CD1c-positive myeloid dendritic cell (primary cell): ENCODE results near the gene CCNJL.
"Not testable (repeated sequence)": the region's sequence is repeated elsewhere in the genome, so short reads cannot be mapped to it uniquely, and the experiment has no call there.

Experiments used
- DNase-seq: peaks from one replicate; pipeline ENCODE4 v3.0.0-alpha.2; 2016; ENCODE audit errors: extremely low spot score

The CCNJL gene

DNA sequence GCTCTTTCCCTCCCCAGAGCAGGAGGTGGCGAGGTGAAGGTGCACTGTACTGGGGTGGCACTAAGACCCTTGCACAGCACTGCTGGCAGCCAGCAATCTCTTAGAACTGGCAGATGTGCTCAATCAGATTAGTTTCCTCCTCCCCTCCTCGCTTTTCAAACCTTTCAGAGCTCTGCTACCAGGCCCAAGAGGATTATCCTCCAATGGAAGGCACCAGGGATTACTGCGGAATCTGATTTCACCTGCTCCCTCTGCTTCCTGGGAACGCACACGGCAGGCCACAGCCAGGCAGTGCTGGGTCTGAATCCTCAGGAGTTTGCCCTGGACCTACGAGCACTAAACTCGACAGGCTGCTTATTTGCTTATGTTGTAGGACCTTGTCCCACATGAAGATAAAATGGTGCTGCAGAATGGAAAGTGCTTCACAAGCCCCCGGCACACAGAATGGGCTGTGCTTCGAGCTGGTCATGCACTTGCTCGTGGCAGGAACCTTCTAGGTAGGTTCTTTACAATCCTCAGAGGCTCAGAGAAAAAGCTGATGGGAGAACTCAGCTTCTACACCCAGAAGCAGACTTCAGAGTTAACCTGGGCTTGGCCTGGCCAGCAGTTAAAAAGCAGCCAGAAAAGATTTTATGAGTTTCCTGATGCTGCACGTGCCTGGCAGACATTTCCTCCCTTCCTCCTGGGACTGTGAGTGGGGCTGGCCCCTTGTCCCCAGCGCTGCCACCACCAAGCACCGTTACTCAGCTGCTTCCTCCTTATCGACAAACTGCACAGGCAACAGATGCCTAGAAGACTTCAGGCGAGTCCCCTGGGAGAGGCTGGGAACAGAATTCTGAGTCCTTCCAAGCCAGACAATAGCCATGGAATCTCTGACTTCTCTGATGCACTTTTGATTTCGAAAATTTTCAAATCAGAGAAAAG lies 50.0 kb downstream of the CCNJL start:
- DNase-seq: no peak

DNA sequence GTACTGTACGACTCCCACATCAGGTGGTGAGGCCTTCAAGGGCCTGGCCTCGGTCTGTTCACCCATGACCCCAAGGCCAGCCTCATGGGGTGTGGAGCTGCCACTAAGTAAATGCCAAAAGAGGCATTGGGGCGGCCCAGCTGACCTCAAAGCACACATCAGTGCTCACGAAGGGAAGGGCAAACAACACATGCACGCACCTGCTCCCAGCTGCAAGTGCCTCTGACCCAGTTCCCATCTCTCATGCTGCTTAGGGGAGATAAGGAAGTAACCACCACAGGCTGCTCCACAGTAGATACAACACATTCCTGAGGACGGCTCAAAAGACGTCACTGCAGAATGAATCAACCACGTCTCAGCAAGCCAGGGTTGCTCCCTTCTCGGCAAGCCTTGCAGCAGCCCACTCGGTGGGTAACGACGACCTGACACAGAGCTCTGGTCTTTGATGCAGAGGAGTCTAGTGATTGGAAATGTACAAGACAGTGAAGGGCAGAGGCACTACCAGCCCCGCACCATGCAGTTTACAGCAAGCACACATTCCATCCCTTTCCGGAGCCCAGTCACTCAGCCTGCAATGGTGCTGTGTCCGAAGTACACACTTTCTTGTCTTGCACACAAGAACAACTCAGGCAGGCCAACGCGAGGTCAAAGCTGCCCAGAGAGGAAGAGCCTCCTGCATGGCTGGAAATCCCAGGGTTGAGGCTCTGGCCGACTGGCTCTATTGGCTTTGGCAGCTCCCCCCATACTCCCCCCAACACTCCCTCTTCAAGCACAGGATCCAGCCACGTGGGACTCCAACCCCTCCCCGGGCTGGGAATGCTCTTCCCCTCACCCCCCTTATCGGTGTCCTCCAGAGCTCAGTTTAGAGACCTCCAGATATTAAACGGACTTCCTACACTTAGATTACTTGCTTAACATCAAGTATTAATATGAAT lies 51.2 kb downstream of the CCNJL start:
- DNase-seq: peak; percentile 66

DNA sequence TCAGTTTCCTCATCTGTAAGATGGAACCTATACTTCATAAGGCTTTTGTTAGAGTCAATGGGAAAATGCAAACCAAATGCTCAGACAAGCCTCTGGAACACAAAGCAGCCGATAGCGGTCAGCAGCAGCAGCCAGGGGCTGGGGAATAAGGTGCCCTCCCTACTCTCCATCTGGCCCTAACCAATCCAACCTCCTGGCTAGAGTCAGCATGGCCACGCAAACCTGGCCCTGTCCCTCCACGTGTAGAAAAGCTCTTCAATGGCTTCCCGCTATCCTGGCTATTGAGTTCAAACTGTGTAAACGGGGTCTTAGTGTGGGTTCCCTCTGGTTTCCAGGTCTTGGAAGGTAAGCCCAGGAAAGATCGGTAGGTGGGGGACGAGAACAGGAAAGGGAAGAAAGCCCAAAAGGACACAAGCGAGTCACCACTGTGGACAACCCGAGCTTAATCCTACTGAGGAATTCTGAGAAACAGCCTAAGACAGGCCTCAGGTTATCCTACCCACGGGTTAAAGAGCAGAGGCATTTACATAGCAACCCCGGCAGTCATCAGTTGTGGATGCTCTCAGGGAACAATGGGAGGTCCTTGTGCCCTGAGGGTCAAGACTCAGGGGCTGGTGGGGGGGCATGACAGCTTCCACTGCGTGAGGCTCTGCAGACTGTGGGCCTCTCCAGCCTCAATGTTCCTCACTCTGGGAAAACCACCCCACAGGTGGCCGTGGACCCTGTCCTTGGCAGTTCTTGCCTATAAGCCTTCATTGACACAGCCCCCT lies 52.2 kb downstream of the CCNJL start:
- no peak for DNase-seq

DNA sequence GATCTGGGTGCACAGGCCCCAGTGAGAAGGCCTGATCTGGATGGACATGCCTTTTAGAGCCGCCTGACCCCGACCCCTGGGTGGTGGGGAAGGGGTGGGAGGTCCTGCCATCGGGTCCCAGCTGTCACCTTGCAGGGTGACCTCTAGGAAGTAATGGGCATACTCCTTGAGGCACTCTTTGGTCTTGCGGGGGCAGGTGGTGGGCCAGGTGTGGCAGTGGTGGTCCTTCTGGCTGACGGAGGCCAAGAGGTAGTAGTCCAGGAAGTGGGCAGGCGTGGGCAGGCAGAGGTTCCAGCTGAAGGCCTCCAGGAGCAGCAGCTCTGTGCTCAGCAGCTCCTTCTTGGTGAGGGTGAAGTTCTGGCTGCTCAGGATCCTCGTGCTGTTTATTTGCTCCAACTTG lies 53.0 kb downstream of the CCNJL start:
- DNase-seq: no peak

DNA sequence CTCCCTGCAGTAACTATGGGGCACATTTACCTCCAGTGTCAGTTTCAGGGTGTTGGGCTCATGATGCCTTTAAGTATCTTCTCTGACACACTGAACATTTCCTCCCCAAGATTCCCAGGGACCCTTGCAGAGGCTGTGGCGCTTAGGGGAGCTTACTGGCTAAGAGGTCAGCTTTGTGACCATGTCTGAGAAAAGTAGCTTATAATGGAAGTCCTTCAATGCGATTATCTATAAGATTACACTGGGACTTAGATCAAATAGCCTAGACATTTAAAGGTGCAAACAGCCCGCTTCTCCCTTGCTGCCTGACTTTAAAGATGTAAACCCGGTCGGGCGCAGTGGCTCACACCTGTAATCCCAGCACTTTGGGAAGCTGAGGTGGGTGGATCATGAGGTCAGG lies 57.7 kb downstream of the CCNJL start:
- no peak for DNase-seq

DNA sequence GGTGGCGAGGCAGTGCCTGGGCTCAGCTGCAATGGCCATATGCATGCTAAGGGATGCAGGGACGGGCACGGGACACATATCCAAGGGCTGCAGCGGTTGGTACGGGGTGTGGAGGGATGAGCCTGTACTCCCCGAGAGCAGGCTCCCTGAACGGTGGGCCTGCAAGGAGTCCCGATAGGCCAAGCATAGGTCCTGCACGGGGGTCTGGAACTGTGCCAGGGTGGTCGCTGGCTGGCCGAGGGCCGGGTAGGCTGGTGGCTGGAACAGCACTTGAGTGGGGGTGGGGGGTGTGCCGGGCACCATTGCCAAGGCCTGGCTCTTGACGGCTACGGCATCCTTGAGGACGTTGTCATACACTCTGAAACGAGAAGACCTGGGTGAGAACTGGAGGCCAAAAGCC lies 58.9 kb downstream of the CCNJL start:
- DNase-seq: no peak

DNA sequence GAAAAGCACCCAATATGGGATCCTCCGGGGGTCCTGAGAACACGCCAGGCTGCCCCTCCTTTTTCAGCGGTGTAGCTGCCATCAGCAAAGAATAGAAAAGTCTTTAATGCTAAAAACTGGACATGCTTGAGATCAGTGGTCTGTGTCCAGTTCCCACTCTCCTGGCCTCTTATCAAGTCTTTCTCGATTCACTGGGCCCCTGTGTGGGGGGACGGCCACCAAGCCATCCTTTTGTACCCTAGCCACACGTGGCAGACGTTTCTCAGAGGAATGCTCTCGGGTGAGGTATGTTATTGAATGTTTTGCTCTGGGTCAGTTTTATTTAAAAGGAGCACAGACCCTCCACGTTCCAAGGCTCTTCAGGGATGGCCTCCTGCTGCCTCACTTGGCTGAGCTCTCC lies 59.4 kb downstream of the CCNJL start:
- no peak for DNase-seq

DNA sequence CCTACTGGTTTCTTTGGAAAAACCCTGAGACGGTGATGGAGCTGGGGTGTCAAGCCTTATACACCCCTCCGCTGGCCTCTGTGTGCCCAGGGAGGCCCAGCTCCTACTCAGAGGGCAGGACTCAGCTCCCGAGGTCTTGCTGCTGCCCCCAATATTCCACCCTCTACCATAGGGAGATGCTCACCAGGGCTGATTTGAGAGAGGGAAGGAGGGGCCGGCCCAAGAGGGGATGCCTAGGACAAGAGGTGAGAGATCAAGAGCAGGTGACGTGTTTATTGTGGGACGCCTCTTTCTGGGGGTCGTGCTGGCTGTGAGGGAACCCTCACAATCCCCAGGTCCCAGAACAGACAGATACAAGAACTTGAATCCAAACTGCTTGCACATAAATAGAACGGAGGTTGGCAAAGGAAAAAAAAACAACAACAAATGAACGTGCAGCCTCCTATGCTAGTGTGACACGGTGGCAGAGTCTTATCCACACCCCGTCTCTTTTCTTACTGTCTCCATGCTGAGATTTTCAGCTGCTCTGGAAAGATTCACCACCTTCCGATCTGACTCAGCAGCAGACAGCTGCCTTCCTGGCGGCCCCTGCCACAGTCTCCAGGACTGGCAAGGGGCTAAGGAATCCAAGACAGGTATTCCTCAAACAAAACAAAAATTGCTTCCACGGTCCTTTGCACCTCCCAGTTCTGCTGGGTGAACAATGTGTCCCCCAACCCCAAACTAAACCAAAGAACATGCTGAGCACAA lies 60.8 kb downstream of the CCNJL start:
- DNase-seq: no peak

DNA sequence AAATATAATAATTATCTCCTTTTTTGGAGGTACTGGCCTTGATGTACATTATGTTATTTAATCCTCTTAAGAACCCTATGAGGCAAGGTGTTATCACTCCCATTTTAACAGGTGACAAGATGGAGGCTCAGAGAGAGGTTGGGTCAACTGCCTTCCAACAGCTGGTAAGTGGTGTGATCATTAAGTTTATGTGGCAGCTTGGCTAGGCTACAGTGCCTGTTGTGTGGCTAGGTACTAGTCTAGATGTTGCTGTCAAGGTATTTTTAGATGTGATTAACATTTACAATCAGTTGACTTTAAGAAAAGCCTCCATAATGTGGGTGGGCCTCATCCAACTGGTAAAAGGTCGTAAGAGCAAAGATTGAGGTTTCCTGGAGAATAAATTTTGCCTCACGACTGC lies 61.5 kb downstream of the CCNJL start:
- DNase-seq: no peak

DNA sequence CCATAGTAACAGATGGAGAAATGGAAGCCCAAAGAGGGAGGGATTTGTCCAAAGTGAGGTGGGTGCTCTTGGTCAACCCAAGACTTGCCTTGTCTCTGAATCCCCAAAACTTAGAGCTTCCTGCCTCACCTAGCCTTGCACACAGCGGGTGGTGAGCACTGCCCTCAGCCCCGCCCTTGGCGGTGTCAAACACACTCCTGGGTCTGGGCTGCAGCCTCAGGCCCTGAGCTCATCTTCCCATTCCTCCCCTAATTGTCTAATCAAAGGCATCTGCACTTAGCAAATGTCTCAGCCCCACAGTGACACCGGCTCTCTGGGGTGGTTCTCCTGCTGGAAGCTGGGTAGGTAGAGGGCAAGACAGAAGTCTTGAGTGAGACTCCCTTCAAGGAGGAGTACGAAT lies 62.1 kb downstream of the CCNJL start:
- no peak for DNase-seq

DNA sequence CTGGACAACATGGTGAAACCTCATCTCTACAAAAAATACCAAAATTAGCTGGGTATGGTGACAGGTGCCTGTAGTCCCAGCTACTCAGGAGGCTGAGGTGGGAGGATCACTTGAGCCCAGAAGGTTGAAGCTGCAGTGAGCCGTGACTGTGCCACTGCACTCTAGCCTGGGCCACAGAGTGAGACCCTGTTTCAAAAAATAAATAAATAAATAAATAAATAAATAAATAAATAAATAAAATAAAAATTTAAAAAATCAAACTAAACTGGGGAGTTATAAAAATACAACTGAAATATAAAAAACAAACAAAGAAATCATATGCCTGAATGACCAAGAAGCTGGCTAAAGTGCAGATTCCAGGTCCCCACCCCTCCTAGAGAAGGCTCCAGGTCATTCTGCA lies 62.8 kb downstream of the CCNJL start:
- not testable (repeated sequence) for DNase-seq

DNA sequence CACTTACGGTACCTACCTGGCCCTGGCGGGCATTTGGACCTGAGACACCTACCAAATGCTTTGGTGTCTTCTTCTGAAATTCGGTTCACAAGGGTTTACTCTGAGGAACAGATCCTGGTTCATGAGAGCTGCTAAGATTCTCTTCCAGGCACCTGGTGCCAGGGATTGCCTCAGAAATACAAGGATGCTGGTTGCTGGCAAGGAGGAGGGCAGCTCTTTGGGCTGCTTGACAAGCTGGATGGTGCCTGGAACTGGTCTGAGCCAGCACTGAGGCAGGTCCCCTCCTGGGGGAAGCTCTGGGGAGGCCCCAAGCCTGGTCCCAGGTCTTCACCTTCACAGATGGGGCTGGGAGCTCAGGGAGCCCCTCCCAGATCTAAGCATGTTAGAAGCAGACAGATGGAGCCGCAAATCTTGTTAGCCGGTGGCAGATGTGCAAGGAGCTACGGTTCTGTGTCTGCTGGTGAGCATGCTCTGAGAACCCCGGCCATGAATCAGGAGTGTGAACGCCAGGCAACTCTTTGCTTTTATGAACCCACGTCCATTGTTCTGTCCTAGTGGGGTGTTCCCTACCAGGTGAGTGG lies 66.8 kb downstream of the CCNJL start:
- DNase-seq: no peak

DNA sequence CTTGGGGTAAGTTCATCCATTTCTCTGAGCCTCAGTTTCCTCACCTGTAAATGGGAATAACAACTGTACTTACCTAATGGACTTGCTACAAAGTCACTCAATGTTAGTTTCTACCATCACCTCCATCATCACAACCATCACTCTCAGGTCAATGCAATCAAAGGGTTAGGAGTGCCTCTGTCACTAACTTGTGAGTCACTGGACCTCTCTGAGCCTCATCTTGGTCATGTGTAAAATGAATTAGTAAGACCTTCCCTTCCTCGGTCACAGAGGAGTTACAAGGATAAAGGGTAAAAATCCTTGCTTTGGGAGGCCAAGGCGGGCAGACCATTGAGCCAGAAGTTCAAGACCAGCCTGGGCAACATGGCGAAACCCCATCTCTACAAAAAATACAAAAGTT lies 70.2 kb downstream of the CCNJL start:
- no peak for DNase-seq

DNA sequence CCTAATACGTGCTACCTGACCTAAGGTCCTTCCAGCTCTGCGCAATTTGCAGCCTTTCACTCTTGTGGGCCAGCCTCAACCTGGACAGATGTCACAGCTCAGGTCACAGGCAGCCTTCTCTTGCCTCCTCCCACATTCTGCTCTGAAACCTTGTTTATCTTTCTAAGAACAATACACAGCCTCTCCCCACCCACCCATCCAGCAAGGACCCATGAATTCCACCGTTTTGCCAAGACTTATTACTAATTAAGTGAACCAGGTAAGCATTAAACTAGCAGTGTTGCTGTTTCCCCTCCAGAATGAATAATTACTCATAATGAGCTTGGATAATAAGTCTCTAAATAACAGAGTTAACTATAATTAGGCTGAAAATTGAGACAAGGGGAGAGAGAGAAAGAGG lies 72.0 kb downstream of the CCNJL start:
- DNase-seq: no peak

DNA sequence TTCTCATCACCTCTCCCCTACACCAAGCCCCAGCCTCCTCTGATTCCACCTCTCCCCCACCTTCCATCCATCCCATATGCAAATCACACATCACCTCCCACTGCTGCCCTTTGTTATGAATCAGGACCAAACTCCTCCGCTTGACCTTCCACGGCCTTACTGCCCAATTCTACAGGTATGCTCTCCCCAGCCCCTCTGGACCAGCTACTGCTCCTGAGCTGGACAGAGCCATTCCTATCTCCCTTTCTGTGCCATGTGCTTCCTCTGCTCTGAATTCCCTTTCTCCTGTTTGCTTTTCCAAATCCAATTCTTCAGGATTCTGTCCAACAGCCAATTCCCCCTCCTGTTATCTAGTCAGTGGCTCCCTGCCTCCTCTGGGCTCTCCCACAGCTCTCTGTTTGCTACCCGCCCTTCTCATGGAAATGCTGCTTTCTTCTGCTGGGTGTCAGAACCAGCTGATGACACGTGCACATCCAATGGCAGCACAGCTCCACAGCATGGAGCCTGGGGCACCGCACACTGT lies 74.7 kb downstream of the CCNJL start:
- DNase-seq: no peak

DNA sequence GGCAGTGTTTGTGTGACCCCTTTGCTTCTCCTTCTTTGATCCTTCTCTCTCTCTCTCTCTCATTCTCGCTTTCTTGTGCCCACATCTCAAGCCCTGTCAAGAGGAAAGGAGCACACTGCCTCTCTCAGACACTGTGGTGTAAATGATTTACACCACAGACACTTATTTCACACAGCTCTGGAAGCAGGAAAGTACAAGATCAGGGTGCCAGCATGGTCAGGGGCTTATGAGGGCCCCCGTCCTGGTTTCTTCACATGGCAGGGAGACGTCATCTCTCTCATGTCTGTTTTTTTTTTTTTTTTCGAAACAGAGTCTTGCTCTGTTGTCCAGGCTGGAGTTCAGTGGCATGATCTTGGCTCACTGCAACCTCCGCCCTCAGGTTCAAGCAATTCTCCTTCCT lies 76.6 kb downstream of the CCNJL start:
- DNase-seq: no peak

DNA sequence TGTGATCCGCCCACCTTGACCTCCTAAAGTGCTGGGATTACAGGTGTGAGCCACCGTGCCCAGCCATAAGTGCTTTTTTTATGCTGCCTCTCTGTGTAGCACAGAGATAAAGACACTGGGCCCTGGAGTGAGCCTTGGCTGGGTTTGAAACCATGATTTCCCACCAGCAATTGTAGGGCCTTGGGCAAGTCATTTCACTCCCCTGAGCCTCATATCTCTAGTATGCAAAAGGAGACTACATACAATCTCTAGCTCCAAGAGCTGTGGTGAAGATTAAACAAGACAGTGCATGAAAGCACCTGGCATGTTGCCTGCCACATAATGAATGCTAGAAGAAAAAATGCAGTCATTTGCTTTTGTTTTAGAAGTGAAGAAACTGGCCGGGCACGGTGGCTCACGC lies 79.1 kb downstream of the CCNJL start:
- DNase-seq: no peak

DNA sequence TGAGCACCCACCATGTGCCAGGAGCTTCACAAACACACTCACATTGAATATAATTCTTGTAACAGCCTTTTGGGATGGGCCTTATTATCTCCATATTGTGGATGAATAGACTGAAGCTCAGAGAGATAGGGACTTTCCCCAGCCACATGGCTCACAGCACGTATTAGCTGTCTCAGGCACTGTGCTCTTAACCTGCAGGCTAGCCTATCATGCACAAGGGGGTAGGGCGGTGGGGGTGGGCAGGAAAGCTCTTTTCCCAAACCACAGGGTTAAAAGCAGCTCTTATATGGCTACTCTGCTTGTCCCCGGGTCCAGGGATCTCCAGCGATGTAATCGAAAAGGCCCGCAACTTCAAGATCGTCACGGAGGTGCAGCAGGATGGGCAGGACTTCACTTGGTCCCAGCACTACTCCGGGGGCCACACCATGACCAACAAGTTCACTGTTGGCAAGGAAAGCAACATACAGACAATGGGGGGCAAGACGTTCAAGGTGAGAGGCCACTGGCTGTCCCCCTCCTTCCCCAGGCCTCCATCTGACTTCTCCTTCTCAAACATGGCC lies 80.5 kb downstream of the CCNJL start:
- no peak for DNase-seq

DNA sequence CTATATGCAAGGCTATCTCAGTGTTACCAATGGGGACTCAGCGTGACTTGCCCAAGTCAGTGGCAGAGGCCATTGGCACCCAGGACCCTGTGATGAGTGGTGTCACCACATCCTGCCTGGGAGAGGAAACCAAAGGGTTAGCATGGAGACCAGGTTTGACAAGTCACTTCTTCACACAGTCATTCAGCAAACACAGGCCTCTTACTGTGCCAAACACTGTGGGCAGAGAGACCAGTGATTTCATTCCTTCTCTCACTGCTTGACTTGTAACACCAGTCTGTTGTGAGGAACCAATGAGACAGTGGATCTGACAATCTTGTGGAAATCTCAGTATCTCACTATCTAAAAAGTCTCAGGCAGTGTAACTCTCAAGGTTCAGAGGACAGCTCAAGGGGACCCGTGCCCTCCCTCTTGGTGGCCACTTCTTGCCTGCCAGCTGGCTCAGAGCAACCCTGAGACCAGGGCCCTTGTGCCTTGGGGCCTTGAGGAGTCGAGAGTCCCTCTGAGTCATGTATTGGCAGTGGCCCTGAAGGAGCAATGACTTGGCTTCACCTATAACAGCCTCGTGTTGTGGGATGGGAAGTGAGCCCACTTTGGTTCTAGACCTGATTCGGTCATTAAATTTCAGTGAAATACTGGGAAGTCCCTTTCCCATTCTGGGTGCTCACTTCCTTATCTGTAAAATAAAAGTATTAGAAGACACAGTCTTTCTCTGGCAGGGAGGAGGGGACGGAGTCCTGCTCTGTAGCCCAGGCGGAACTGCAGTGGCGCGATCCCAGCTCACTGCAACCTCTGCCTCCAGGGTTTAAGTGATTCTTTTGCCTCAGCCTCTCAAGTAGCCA lies 81.5 kb downstream of the CCNJL start:
- peak; percentile 93 for DNase-seq
